ENCODE results near the gene NBPF12. TPM values are rescaled to one million over a fixed set of nuclear protein-coding genes. Genes with fewer than 3 reads are reported as not detected.
"Not testable (repeated sequence)": the region's sequence is repeated elsewhere in the genome, so short reads cannot be mapped to it uniquely, and the experiment has no call there.

NBPF12 gene, protein sequence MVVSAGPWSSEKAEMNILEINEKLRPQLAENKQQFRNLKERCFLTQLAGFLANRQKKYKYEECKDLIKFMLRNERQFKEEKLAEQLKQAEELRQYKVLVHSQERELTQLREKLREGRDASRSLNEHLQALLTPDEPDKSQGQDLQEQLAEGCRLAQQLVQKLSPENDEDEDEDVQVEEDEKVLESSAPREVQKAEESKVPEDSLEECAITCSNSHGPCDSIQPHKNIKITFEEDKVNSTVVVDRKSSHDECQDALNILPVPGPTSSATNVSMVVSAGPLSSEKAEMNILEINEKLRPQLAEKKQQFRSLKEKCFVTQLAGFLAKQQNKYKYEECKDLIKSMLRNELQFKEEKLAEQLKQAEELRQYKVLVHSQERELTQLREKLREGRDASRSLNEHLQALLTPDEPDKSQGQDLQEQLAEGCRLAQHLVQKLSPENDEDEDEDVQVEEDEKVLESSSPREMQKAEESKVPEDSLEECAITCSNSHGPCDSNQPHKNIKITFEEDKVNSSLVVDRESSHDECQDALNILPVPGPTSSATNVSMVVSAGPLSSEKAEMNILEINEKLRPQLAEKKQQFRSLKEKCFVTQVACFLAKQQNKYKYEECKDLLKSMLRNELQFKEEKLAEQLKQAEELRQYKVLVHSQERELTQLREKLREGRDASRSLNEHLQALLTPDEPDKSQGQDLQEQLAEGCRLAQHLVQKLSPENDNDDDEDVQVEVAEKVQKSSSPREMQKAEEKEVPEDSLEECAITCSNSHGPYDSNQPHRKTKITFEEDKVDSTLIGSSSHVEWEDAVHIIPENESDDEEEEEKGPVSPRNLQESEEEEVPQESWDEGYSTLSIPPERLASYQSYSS (N-terminal part only)
- total RNA-seq (10 to 100 TPM; 12.0 to 21.9 TPM), polyA plus RNA-seq (ENCODE audit: insufficient read length in 2 of 2) (10 to 100 TPM; 21.3 to 23.5 TPM)
- long read RNA-seq, donor 1, result 0 reads
- long read RNA-seq, donor 2, result 0 reads
- long read RNA-seq, donor 3, result 0 reads
- long read RNA-seq, donor 4, partial matches to known transcripts, result 17 of 17 reads
- long read RNA-seq, donor 4, other reads (novel, unspliced or antisense), result 0 of 17 reads

DNA sequence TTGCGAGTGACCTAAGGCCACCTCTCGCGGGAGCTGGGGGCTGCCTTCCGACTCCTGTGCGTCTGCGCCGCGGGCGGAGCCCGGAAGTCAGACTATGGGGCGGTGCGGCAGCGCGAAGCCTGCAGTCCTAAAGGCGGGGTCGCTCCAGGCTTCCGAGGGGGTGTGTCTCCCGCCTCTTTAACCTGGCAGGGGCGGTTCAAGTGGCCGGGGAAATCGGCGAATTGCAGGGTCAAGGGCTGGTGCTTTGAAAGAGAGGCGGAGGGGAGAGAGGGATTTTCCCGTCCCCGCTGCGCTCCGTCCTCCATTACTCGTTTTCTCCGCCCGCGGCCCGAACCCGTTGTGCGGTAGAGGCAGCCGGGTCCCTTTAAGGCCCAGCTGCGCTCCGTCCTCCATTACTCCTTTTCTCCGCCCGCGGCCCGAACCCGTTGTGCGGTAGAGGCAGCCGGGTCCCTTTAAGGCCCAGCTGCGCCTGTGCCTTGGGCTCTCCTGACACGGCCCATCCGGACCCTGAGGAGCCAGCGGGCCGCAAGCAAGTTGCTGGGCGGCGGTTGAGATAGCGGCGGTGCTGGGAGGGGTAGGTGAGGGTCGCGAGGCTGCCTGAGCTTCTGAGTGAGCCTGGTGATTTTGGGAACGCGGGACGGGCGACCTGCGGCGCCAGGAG lies at the start of gene NBPF12:
NBPF12 (plus strand) TSS at position 83 of the 661 bp plus-strand sequence. CDS start 21,820 bp downstream, outside the sequence.
- not testable (repeated sequence) for H3K4me1 ChIP-seq (ENCODE audit: control insufficient read depth, insufficient read depth, low read length); H3K9me3 ChIP-seq (ENCODE audit: control insufficient read depth, insufficient read depth, low read length); H3K36me3 ChIP-seq (ENCODE audit: control insufficient read depth, insufficient read depth, low read length); H3K27me3 ChIP-seq (ENCODE audit: control insufficient read depth, insufficient read depth, low read length)
- Histone ChIP-seq H3K4me3 (ENCODE audit: low read depth, low read length) (peak within 1 kb of the TSS; percentile 67), H3K27ac (ENCODE audit: low read depth, low read length) (peak within 1 kb of the TSS; percentile 73)
- DNase-seq (ENCODE audit: low read depth in 4 of 6, low spot score in 6 of 6), result peak; percentile 26 to 91 (median 57)
- WGBS (ENCODE audit: insufficient coverage), result 0% methylated on average over 43 of the region's 61 CpGs

DNA sequence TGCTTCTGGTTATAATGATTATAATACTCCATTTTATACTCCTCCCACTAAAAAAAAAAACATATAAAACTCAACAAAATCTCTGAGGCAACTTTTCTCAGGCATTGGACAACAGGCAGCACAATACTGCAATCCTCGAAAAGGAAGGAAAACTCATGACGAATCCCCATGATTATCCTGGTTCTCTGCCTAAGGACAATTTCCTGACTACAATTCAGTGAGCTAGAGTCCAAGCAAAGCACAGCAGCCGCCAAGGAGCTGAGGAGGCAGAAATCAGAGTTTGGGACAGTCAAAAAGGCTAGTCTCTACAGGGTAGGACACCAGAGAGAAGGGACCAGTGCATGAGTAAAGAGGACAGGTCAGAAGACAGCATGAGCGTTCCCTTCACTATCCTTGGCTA lies 46.8 kb upstream of the NBPF12 start:
- not testable (repeated sequence) for H3K9me3 ChIP-seq (ENCODE audit: control insufficient read depth, insufficient read depth, low read length); H3K4me1 ChIP-seq (ENCODE audit: control insufficient read depth, insufficient read depth, low read length); DNase-seq (ENCODE audit: low read depth in 4 of 6, low spot score in 6 of 6); H3K27me3 ChIP-seq (ENCODE audit: control insufficient read depth, insufficient read depth, low read length); H3K4me3 ChIP-seq (ENCODE audit: low read depth, low read length); H3K27ac ChIP-seq (ENCODE audit: low read depth, low read length); H3K36me3 ChIP-seq (ENCODE audit: control insufficient read depth, insufficient read depth, low read length)
- no CpG with 5 or more reads among the region's 4 CpGs for WGBS (ENCODE audit: insufficient coverage)

DNA sequence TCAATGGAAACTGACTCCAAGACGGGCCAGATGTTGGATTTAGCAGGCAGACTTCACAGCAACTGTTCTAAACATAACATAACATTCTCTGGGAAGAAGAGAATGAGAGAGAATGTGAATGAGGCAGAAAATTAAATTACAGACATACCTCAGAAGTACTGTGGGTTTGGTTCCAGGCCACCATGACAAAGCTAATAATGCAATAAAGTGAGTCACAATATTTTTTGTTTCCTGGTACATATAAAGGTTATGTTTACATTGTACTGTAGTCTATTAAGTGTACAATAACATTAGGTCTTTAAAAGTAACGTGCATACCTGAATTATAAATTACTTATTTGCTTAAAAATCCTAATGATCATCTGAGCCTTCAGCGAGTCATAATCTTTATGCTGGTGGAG lies 45.8 kb upstream of the NBPF12 start:
- not testable (repeated sequence) for H3K4me1 ChIP-seq (ENCODE audit: control insufficient read depth, insufficient read depth, low read length); H3K27ac ChIP-seq (ENCODE audit: low read depth, low read length); H3K9me3 ChIP-seq (ENCODE audit: control insufficient read depth, insufficient read depth, low read length); H3K4me3 ChIP-seq (ENCODE audit: low read depth, low read length); DNase-seq (ENCODE audit: low read depth in 4 of 6, low spot score in 6 of 6); H3K36me3 ChIP-seq (ENCODE audit: control insufficient read depth, insufficient read depth, low read length); H3K27me3 ChIP-seq (ENCODE audit: control insufficient read depth, insufficient read depth, low read length)
- WGBS (ENCODE audit: insufficient coverage), result no CpG with 5 or more reads among the region's 3 CpGs

DNA sequence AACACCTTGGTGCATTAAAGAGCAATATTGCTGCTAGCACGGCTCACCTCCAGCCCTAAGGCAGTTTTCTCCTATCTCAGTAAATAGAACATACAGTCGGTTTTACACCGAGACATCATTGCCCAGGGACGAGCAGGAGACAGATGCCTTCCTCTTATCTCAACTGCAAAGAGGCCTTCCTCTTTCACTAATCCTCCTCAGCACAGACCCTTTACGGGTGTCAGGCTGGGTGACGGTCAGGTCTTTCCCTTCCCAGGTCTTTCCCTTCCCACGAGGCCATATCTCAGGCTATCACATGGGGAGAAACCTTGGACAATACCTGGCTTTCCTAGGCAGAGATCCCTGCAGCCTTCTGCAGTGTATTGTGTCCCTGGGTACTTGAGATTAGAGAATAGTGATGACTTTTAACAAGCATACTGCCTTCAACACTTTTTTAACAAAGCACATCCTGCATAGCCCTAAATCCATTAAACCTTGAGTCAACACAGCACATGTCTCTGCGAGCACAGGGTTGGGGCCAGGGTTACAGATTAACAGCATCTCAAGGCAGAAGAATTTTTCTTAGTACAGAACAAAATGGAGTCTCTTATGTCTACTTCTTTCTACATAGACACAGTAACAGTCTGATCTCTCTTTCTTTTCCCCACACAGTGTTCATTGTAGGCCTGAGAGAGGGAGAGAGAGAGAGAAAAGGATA lies 30.4 kb upstream of the NBPF12 start:
- not testable (repeated sequence) for H3K27ac ChIP-seq (ENCODE audit: low read depth, low read length); H3K4me1 ChIP-seq (ENCODE audit: control insufficient read depth, insufficient read depth, low read length)

DNA sequence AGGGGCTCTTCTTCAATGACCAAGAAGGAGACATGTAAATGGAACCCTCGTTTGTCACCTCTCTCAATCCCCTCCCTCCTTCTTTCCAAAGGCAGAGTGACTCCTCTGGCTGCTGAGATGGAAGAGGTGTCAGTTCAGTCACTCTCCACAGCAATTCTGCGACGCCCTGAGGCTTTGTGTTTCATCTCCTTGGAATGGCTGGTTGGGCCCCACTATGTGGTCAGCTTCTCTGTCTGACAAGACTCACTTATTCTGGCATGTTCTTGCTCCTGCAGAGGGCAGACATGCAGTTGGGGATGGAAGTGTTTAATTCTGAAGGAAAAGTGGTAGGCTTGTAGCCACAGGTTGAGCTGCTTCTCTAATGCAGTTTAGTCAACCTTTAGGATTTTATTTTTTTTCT lies 25.1 kb upstream of the NBPF12 start:
- H3K9me3 ChIP-seq (ENCODE audit: control insufficient read depth, insufficient read depth, low read length); H3K27ac ChIP-seq (ENCODE audit: low read depth, low read length); H3K4me1 ChIP-seq (ENCODE audit: control insufficient read depth, insufficient read depth, low read length); H3K4me3 ChIP-seq (ENCODE audit: low read depth, low read length); H3K27me3 ChIP-seq (ENCODE audit: control insufficient read depth, insufficient read depth, low read length); H3K36me3 ChIP-seq (ENCODE audit: control insufficient read depth, insufficient read depth, low read length); DNase-seq (ENCODE audit: low read depth in 4 of 6, low spot score in 6 of 6): not testable (repeated sequence)
- 50% methylated on average over 2 of the region's 3 CpGs for WGBS (ENCODE audit: insufficient coverage)

More for the DNA sequence above, 30.4 kb upstream of the NBPF12 start:
- not testable (repeated sequence) for H3K4me3 ChIP-seq (ENCODE audit: low read depth, low read length); H3K36me3 ChIP-seq (ENCODE audit: control insufficient read depth, insufficient read depth, low read length); H3K9me3 ChIP-seq (ENCODE audit: control insufficient read depth, insufficient read depth, low read length); DNase-seq (ENCODE audit: low read depth in 4 of 6, low spot score in 6 of 6); H3K27me3 ChIP-seq (ENCODE audit: control insufficient read depth, insufficient read depth, low read length)
- WGBS (ENCODE audit: insufficient coverage), result no CpG with 5 or more reads among the region's 8 CpGs

DNA sequence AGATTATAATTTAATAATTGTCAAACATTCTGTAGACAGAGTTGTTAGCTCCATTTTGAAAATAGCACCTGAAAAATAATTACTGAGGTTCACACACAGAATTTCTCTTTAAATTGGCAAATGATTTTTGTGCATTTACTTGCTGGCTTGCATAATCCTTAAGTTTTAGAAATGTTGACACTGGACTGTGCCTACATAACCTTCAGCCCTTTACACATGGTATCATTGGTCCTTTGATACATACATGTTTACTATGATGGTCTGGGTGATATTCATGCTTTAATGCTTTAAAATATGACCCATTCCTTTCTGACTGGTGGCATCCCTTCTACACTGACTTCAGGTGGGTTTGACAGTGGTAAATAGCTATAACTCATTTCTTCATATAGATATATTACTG lies 17.3 kb upstream of the NBPF12 start:
- H3K27me3 ChIP-seq (ENCODE audit: control insufficient read depth, insufficient read depth, low read length); H3K4me1 ChIP-seq (ENCODE audit: control insufficient read depth, insufficient read depth, low read length); H3K4me3 ChIP-seq (ENCODE audit: low read depth, low read length); H3K36me3 ChIP-seq (ENCODE audit: control insufficient read depth, insufficient read depth, low read length); DNase-seq (ENCODE audit: low read depth in 4 of 6, low spot score in 6 of 6); H3K9me3 ChIP-seq (ENCODE audit: control insufficient read depth, insufficient read depth, low read length); H3K27ac ChIP-seq (ENCODE audit: low read depth, low read length): not testable (repeated sequence)

DNA sequence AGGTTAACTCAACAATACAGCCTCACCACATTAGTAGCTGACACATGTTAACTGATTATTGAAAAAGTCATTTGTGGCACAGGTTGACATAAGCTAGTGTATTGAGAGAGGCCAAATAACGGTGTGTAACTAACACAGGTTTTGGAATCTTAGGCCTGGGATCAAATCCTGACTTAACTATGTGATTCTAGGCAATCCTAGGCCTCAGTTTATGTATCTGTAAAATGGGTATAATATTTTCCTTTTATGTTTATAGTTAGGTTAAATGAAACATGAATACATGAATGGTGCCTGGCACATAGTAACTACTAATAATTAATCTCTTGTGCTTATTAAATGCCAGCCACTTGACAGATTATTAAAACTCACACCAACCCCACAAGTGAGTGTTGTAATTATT lies 15.5 kb upstream of the NBPF12 start:
- H3K27ac ChIP-seq (ENCODE audit: low read depth, low read length); H3K27me3 ChIP-seq (ENCODE audit: control insufficient read depth, insufficient read depth, low read length); DNase-seq (ENCODE audit: low read depth in 4 of 6, low spot score in 6 of 6); H3K4me3 ChIP-seq (ENCODE audit: low read depth, low read length); H3K9me3 ChIP-seq (ENCODE audit: control insufficient read depth, insufficient read depth, low read length); H3K36me3 ChIP-seq (ENCODE audit: control insufficient read depth, insufficient read depth, low read length); H3K4me1 ChIP-seq (ENCODE audit: control insufficient read depth, insufficient read depth, low read length): not testable (repeated sequence)
- 80% methylated on average over 1 of the region's 1 CpG for WGBS (ENCODE audit: insufficient coverage)

DNA sequence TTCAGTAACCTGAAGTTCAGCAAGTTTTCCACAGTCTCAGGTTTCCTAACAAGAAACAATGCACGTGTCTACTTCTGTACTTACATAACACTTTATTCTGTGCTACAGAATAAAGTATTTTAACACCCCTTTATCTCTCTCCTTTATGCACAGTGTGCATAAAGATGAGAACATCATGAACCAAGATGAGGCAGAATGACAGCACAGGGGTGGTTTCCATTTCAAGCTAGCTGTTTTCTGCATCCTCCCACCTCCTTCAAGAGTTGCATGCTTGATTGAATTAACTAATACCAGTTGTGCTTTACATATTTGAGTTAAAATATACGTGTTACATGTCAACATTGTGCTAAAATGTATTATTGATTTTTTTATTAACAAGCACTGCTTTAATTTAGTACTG lies 14.0 kb upstream of the NBPF12 start:
- H3K4me3 ChIP-seq (ENCODE audit: low read depth, low read length); H3K27ac ChIP-seq (ENCODE audit: low read depth, low read length); H3K9me3 ChIP-seq (ENCODE audit: control insufficient read depth, insufficient read depth, low read length); DNase-seq (ENCODE audit: low read depth in 4 of 6, low spot score in 6 of 6); H3K4me1 ChIP-seq (ENCODE audit: control insufficient read depth, insufficient read depth, low read length); H3K36me3 ChIP-seq (ENCODE audit: control insufficient read depth, insufficient read depth, low read length); H3K27me3 ChIP-seq (ENCODE audit: control insufficient read depth, insufficient read depth, low read length): not testable (repeated sequence)
- WGBS (ENCODE audit: insufficient coverage), result no CpG with 5 or more reads among the region's 2 CpGs

DNA sequence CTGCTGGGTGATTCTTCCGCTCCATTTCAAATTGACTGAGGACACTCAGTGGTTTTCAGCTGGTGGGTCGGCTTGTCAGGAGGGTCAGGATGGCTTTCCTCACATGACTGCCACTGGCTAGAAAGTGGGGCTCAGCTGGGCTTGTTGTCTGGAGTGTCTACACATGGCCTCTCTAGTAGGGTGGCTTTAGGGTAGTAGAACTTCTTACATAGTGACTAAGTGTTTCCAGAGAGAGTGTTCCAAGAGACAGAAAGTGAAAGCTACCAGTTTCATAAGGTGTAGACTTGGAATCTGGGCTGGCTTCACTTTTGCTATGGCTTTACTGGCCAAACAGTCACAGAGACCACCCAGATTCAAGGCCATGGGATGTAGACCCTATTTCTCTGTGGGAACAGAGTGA lies 11.7 kb upstream of the NBPF12 start:
- not testable (repeated sequence) for DNase-seq (ENCODE audit: low read depth in 4 of 6, low spot score in 6 of 6); H3K27ac ChIP-seq (ENCODE audit: low read depth, low read length); H3K36me3 ChIP-seq (ENCODE audit: control insufficient read depth, insufficient read depth, low read length); H3K4me1 ChIP-seq (ENCODE audit: control insufficient read depth, insufficient read depth, low read length); H3K27me3 ChIP-seq (ENCODE audit: control insufficient read depth, insufficient read depth, low read length); H3K4me3 ChIP-seq (ENCODE audit: low read depth, low read length); H3K9me3 ChIP-seq (ENCODE audit: control insufficient read depth, insufficient read depth, low read length)
- WGBS (ENCODE audit: insufficient coverage), result no CpG with 5 or more reads among the region's 2 CpGs
